OCI-M2 (cell line): ENCODE measurements around the gene FAM210B.
"Not testable (repeated sequence)": the region's sequence is repeated elsewhere in the genome, so short reads cannot be mapped to it uniquely, and the experiment has no call there.

Experiments
- DNase-seq: peaks from one replicate; lab custom pipeline; 2025; ENCODE audit not compliant: unreplicated experiment; lab: John Stamatoyannopoulos, UW

FAM210B gene

DNA sequence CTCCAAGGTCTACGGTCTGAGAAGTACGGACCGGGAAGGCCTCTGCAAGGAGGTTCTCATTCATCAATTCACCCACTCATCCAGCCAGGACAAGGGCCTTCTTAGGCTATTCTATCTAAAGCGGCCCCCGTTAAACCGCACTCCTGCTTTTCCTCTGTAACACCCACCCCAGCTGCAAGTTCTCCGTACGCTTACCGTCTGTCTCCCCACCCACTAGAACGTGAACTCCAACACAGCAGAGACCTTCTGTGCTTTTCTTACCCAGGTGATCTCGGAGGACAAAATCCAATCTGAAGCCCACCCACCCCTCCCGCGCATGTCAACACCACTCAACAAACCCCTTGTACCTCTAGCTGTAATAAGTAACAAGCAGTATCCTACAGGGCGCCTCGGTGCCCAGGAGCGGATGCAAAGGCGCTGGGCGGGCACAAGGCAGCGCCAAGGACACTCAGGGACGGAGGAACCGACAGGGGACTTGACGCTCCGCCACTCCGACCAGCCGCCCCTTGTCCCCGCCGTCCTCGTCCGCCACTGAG lies 32.9 kb downstream of the FAM210B start:
- DNase-seq, result no peak

DNA sequence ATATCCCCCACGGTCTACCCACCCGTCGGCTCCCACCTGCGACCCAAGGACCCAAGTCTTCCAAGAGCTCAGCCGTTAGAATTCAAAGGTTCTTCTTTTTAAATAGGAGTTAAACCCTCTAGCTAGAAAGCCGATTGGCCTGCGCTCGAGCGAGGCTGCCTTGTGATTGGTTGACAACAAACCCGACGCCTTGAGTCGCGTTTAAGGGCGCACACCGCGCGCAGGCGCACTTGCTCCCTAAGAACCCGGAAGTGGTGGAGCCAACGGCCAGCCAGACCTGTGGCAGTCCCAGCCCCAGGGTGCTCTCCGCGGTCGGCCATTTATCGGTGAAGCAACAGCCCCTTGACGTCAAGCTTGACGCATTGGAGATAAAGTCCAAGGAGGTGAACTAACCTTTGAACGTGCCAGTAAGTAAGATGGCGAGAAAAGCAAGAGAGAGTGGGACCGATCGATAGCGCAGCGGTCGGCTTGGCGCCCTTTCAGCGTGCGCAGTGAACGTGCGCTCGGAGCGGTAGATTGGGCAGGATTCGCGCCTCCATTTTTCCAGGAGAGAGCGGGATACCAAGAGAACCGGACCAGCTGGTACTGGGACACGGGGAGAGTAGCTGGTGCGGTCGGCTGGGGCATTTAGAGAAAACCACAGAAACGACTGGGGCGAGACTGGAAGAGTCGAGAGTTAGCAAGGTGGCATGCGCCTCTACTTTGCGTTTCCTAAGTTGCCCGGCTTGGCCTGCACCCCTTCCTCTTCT lies 33.5 kb downstream of the FAM210B start, which contains the start of the genes AURKA and CSTF1:
Gene AURKA, minus strand, starts transcription at position 84 of the 749 bp plus-strand sequence. CDS start 4,018 bp downstream, outside the sequence.
Gene CSTF1, plus strand, starts transcription at position 514 of the 749 bp plus-strand sequence. CDS start 2,908 bp downstream, outside the sequence.
- peak; percentile 94 for DNase-seq

DNA sequence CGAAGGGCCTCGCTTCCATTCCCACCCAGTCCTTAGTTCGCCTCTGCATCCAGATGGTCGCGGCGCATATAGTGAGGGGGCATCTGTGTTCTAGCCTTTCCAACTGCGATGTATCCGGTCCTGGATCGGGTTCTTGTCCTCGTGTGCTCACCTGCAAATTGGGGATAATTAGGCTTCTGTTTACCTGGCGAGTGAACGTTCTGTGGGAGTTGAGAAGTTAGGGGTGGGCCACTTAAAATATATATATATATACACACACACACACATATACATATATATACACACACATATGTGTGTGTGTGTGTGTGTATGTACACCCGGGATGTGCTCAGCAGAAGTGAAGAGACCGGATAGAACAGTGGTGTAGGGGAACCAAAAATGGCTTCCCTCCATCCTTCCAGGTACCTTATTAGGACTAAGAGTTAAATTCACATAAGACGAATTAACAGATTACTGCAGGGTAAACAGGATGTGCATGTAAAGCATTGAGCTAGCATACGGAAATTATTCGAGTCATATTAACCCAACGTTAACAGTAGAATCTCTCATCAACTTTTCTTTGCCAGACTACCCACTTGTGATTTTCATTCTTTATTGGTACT lies 34.2 kb downstream of the FAM210B start:
- no peak for DNase-seq

DNA sequence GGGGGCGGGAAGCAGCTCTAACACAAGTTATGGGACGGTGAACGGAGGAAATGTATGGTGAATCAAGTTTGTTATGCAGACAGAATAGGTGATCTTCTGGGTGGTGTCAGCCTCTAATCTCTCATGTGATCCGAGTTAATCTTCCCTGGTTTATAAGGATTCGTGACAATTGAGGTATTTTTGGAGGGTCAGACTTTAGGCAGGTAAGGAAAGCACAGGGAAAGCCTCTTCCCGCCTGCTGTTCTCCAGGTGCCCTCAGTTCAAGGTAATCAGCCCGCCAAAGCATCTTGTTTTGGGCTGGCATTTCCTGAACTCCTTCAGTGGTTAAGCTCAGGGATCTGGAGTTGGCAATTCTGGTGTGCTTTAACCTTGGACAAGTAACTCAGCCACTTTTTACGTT lies 34.9 kb downstream of the FAM210B start:
- no peak for DNase-seq

DNA sequence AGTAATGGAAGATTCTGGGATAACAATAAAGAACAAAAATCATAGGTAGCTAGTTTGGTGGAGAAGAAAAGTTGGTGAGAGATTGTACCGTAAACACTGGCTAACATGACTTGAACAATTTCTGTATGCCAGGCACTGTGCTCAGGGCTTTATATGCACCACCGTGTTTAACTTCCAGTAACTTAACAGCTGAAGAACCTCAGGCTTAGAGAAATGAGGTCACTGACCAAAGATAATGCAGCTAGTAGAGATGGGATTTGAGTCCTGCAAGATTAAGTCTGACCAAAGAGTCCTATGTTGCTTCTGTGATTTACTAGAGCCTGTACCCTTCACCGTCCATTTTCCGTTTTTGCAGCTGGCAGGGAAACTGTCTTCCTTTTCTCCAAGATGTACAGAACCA lies 36.4 kb downstream of the FAM210B start:
- DNase-seq, result no peak

DNA sequence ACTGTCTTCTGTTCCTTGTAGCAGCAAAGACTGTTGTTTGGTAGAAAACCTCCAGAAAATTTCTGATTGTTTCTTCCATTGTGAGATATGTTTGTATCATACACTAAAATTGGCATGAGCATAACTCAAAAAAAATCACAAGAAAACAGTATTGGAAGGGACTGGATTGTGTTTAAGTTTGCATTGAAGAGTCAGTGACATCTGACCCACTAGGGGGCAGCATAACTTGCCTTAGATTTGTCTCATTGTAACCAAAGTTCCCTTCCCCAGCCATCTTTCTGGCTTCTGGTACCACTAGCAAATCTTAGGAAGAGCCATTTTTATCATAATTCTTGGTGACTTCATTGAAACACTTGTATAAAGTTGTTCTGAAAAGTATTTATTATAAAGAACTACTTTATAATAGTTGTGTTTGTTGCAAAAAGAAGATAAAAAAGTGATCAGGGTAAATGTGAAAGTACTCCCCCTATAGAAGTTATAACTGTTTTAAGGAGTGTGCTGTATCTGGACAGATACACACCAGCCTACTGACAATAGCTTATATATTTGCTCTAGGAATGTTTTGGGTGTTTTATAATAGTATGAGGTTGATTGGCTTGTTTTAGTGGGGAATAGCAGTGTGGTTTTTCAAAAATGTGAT lies 41.3 kb downstream of the FAM210B start:
- DNase-seq, result peak; percentile 83

DNA sequence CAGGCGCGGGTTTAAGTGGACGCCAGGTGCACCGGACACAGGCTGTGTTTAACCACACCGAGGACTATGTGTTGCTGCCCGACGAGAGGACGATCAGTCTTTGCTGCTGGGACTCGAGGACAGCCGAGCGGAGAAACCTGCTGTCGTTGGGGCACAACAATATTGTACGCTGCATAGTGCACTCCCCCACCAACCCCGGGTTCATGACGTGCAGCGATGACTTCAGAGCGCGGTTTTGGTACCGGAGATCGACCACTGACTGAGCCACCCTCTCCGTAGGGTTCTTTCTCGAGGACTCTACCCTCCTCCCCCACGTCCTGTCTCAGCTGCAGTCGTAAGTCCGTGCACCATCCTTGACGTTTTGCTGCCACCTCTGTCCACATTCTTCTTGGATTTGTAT lies 44.7 kb downstream of the FAM210B start:
- DNase-seq, result no peak

DNA sequence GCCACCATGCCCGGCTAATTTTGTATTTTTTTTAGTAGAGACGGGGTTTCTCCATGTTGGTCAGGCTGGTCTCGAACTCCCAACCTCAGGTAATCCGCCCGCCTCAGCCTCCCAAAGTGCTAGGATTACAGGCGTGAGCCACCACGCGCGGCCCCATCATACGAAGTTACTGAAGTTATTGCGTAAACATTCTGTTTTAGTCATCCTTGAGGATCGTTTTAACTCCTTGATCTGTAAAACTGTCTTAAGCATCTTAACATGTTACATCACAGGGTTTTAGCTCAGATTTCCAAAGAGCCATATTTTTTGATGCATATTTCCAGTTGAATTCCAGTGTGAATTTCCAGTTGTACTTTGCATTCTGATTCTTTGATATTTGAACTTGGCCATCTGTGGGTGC lies 46.6 kb downstream of the FAM210B start:
- not testable (repeated sequence) for DNase-seq

DNA sequence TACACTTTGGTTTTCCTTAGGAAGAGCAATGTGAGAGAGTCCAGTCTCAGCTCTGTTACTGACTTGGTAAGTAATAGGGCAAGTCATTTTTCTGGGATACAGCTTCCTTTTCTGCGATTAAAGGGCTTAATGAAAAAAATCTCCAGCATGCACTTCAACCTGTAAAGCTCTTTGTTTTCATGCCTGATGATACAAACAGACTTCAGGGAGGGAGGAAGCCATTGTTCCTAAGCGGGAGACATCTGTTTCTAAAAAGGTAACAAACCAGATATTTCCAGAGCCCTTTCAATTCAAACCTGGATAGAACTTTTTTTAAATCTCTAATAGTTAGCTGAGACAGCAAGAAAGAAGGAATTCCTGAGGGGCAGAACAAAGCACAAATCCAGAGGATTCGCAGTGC lies 48.1 kb downstream of the FAM210B start:
- DNase-seq, result no peak

DNA sequence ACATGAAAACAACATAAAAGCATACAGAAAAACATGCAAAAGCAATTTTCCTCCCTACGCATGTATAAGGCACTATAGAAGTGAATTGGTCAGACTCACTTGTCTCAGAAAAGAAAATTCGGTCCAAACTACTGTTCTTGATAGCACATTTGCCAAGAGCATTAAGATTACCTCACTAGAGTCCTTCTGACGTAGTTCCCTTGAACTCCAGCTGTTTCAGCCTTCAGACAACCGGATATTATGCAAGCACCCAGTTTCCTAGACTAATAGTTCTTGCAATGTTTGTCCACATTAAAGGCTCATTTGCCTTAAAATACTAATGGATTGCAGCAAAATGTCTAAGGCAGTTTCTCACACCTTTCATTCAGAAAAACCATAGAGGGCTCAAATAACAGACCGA lies 50.7 kb downstream of the FAM210B start:
- DNase-seq, result no peak

DNA sequence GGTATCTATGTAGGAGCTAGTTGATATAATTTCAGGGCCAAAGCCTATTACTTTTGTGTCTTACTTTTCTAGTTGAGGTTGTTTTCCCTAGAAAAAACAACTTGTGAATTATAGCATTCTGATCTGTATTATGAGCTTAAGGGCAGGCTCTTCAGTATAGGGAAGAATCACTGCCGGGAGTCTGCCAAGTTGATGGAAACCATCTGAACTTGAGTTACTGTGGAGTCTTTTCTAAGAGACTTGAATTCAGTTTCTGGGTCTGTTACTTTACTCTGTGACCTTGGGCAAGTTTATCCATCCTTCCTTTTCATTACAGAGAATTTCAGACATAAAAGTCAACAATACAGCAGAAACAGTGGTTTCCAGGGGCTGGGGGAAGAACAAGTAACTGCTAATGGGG lies 51.2 kb downstream of the FAM210B start:
- DNase-seq, result no peak

DNA sequence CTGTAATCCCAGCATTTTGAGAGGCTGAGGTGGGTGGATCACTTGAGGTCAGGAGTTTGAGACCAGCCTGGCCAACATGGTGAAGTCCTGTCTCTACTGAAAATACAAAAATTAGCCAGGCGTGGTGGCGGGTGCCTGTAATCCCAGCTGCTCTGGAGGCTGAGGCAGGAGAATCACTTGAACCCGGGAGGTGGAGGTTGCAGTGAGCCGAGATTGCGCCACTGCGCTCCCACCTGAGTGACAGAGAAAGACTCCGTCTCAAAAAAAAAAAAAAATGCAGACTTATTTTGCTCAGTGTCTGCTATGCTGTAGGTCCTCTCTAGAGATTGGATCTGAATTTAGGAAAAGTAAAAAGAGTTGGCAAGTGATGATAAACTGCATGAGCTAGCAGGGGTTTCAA lies 52.5 kb downstream of the FAM210B start:
- not testable (repeated sequence) for DNase-seq

DNA sequence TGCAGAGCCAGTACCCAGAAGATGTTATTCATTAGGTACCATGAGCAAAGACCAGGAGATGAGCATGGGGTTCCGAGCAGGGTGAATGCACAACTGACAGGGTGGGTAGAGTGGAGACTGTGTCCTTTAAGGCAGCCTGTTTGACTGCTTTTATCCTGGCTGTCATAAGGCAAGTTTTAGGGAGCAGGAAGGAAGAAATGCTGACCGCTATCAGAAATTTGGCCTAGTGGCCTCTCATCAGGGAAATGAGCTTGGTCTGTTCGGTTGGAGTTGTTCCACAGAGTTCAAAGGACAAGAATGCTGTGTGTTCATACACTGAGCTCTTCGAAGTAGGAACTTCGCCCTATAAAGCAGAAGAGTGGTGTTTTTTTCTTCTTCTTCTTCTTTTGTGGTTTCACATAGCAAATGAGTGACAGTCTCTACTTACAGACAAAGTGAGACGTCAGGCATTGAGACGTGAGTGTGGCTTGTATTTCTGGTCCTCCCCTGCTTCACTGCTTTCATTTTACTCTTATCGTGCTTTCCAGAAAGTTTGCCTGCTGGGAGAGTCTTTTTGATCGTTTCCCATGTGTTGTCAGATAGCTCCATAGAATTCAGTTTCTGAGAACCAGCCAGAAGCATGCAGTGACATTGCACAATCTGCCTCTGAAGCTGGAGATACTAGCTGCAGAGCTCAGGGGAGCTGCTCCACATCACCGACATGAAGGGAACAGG lies 53.1 kb downstream of the FAM210B start, which contains the start of gene CASS4:
Gene CASS4, plus strand, starts transcription at position 502 of the 714 bp plus-strand sequence. Its CDS starts 199 bp downstream, at position 701.
- peak; percentile 91 for DNase-seq

DNA sequence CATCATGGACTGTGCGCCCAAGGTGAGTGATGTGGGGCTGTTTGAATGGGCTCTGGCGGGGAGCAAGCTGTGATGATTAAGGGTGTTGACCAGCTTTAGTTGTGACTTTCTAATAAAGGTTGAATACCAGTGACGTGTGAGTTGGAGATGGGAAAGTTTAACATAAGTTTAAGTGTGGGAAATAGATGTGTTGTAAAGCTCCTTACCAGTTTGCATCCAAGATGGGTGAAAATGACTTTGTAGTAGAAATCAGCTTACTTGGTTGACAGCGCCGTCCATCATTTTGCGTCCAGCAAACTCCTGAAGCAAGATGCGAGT lies 53.7 kb downstream of the FAM210B start:
- no peak for DNase-seq

DNA sequence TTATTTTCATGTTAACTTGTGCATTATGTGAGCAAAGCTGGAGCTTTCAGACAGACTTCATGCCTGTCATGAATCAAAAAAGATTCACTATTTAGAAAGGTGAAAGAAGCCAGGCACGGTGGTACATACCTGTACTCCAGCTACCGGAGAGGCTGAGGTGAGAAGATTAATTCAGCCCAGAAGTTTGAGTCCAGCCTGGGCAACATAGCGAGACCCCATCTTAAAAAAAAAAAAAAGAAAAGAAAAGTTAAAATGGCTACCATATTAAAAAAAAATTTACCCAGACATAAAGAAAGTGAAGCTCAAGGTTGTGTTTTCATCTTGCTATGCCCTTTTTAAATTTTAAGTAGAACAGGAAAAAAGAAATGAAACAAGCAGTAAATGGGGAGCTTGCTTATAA lies 54.2 kb downstream of the FAM210B start:
- DNase-seq, result no peak

DNA sequence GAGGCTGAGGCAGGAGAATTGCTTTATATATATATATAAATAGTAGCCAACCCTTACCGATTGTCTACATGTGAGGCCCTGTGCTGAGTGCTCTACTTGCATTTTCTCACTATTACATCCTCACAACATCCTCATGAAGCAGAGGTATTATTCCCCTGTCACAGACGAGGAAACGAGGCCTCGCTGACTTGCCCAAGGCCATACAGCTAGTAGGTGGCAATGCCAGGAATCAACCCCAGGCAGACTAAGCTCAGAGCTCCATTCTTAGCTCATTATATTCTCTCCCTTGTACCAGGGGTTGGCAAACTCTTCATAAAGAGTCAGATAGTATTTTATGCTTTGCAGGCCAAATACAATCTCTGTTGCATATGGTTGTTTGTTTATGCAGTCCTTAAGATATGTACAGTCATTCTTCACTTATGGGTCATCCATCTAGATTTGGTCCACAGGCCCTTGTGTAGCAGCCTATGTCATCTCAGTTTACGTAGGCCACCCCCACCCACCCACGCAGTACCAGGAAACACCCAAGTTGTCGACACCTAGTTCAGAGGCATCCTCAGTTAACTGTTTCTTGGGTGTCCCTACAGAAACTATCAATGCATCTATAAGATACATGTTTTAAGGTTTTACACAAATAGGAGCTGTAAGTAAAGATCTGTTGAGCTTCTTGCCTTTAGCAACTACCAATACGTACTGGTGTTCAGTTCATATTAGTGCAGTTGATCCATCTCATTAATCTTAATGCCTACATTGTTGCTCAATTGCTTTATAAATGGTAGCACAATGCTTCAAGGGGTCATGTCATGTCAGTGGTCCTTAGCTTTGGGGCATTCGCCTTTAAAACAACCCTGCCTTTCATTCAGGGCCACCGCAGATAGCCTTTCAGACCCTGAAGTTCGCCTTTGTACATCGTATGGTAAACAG lies 56.3 kb downstream of the FAM210B start:
- DNase-seq, result no peak

DNA sequence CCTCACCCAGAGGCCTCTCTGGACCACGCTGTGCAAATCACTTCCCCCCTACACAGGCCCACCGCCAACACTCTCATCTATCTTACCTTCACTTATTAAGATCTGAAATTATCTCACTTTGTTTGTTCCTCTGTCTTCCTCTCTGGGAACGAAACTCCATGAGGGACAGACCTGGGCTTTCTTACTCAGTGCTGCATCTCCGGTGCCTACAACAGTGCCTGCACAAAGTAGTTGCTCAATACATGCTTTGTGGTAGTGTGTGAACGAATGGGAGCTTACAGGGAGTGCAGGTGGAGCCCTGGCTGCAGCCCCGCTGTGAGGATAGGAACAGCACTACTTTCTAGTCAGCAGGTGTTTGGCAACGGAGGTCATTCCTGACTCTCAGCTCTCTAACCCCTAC lies 58.6 kb downstream of the FAM210B start:
- DNase-seq, result no peak

DNA sequence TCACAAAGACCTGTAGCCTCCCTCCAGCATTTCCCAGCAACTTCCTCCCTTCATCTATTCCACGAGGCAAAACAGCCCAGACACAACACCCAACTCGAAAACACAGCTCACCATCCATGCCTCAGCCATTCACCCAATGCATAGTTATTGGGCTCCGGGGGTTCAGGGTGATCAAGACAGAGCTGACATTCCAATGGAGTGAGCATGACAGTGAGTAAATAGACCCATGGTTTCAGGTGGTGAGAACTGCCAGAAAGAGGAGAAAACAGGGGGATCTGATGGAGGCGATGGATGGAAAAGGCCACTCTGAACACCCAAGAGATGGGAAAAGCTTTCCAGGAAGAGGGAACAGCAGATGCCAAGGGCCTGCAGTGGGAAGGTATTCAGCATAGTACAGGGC lies 59.1 kb downstream of the FAM210B start:
- DNase-seq, result no peak
